ENCODE data around the gene HDAC4. TPM values are rescaled to one million over a fixed set of nuclear protein-coding genes. Genes with fewer than 3 reads are reported as not detected.
A peak's percentile ranks its signal among the peaks of the same experiment; 100 is the strongest.

Gene HDAC4
- total RNA-seq, 2 donors from 2014 or later, result 22.3 to 48.6 TPM

GRCh38 chr2:239099474-239099873, 301.3 kb downstream of the HDAC4 start:
- no peaks in the 10 kb centered on the region for H3K36me3 Mint-ChIP-seq
- no peak overlapping the region for H3K27ac Mint-ChIP-seq
- H3K27me3 Mint-ChIP-seq, result no peaks in the 10 kb centered on the region
- H3K9me3 Mint-ChIP-seq, result no peaks in the 10 kb centered on the region
- H3K4me3 Mint-ChIP-seq, result no peak overlapping the region
- DNase-seq (ENCODE audit: low spot score), result no peak
- H3K4me1 Mint-ChIP-seq (ENCODE audit: low read depth in 2 of 2), result peaks cover 10 to 19% of the 10 kb centered on the region in 2 donors
- no peak for ATAC-seq

GRCh38 chr2:239098288-239098970, 302.4 kb downstream of the HDAC4 start:
- no peaks in the 10 kb centered on the region for H3K27me3 Mint-ChIP-seq
- no peaks in the 10 kb centered on the region for H3K36me3 Mint-ChIP-seq
- peak overlapping the region; percentile 66 to 81 for H3K27ac Mint-ChIP-seq
- peaks cover 10 to 19% of the 10 kb centered on the region in 2 donors for H3K4me1 Mint-ChIP-seq (ENCODE audit: low read depth in 2 of 2)
- ATAC-seq (peak; percentile 87 to 88), DNase-seq (ENCODE audit: low spot score) (no peak)
- H3K9me3 Mint-ChIP-seq, result no peaks in the 10 kb centered on the region
- peak overlapping the region; percentile 71 for H3K4me3 Mint-ChIP-seq

- ATAC-seq (no peak), DNase-seq (ENCODE audit: low spot score) (no peak)
- no peaks in the 10 kb centered on the region for H3K9me3 Mint-ChIP-seq
- no peak overlapping the region for H3K27ac Mint-ChIP-seq
- H3K4me3 Mint-ChIP-seq, result no peak overlapping the region
- H3K36me3 Mint-ChIP-seq, result no peaks in the 10 kb centered on the region
- H3K27me3 Mint-ChIP-seq, result no peaks in the 10 kb centered on the region
- peaks cover 10 to 19% of the 10 kb centered on the region in 2 donors for H3K4me1 Mint-ChIP-seq (ENCODE audit: low read depth in 2 of 2)
These were observed 303.5 kb downstream of the HDAC4 start for GRCh38 chr2:239097428-239097696.

GRCh38 chr2:239096676-239097427, 304.0 kb downstream of the HDAC4 start:
- Mint-ChIP-seq H3K4me1 (ENCODE audit: low read depth in 2 of 2) (peaks cover 10 to 19% of the 10 kb centered on the region in 2 donors), H3K27ac (no peak overlapping the region), H3K9me3 (no peaks in the 10 kb centered on the region), H3K4me3 (no peak overlapping the region), H3K27me3 (no peaks in the 10 kb centered on the region), H3K36me3 (no peaks in the 10 kb centered on the region)
- no peak for DNase-seq (ENCODE audit: low spot score)
- no peak for ATAC-seq

- no peak for DNase-seq (ENCODE audit: low spot score)
- ATAC-seq, result no peak
- H3K27ac Mint-ChIP-seq, result no peak overlapping the region
- H3K4me3 Mint-ChIP-seq, result no peak overlapping the region
- peaks cover 10 to 19% of the 10 kb centered on the region in 2 donors for H3K4me1 Mint-ChIP-seq (ENCODE audit: low read depth in 2 of 2)
- H3K9me3 Mint-ChIP-seq, result no peaks in the 10 kb centered on the region
- H3K27me3 Mint-ChIP-seq, result no peaks in the 10 kb centered on the region
- no peaks in the 10 kb centered on the region for H3K36me3 Mint-ChIP-seq
These were observed 305.2 kb downstream of the HDAC4 start for GRCh38 chr2:239095460-239096081.

- Mint-ChIP-seq H3K9me3 (no peaks in the 10 kb centered on the region), H3K27ac (no peak overlapping the region), H3K4me3 (no peak overlapping the region), H3K36me3 (no peaks in the 10 kb centered on the region), H3K27me3 (no peaks in the 10 kb centered on the region), H3K4me1 (ENCODE audit: low read depth in 2 of 2) (peaks cover 10 to 17% of the 10 kb centered on the region in 2 donors)
- ATAC-seq, result no peak
- no peak for DNase-seq (ENCODE audit: low spot score)
These were observed 306.0 kb downstream of the HDAC4 start for GRCh38 chr2:239094867-239095266.

GRCh38 chr2:239093952-239094351, 306.9 kb downstream of the HDAC4 start:
- Mint-ChIP-seq H3K9me3 (no peaks in the 10 kb centered on the region), H3K4me3 (no peak overlapping the region), H3K36me3 (no peaks in the 10 kb centered on the region), H3K4me1 (ENCODE audit: low read depth in 2 of 2) (peaks cover 10 to 17% of the 10 kb centered on the region in 2 donors), H3K27me3 (no peaks in the 10 kb centered on the region), H3K27ac (no peak overlapping the region)
- DNase-seq (ENCODE audit: low spot score) (no peak), ATAC-seq (no peak)

GRCh38 chr2:239093542-239093941, 307.3 kb downstream of the HDAC4 start:
- ATAC-seq (no peak), DNase-seq (ENCODE audit: low spot score) (no peak)
- Mint-ChIP-seq H3K27ac (no peak overlapping the region), H3K36me3 (no peaks in the 10 kb centered on the region), H3K9me3 (no peaks in the 10 kb centered on the region), H3K4me3 (no peak overlapping the region), H3K4me1 (ENCODE audit: low read depth in 2 of 2) (peaks cover 6 to 12% of the 10 kb centered on the region in 2 donors), H3K27me3 (no peaks in the 10 kb centered on the region)

- H3K4me1 Mint-ChIP-seq (ENCODE audit: low read depth in 2 of 2), result peaks cover 0 to 6% of the 10 kb centered on the region in 2 donors
- H3K36me3 Mint-ChIP-seq, result no peaks in the 10 kb centered on the region
- H3K4me3 Mint-ChIP-seq, result no peak overlapping the region
- H3K9me3 Mint-ChIP-seq, result no peaks in the 10 kb centered on the region
- ATAC-seq (no peak), DNase-seq (ENCODE audit: low spot score) (no peak)
- H3K27me3 Mint-ChIP-seq, result no peaks in the 10 kb centered on the region
- no peak overlapping the region for H3K27ac Mint-ChIP-seq
These were observed 308.1 kb downstream of the HDAC4 start for GRCh38 chr2:239092571-239093294.

GRCh38 chr2:239089884-239090283, 310.9 kb downstream of the HDAC4 start:
- Mint-ChIP-seq H3K36me3 (no peaks in the 10 kb centered on the region), H3K27ac (no peak overlapping the region), H3K9me3 (no peaks in the 10 kb centered on the region), H3K4me3 (no peak overlapping the region), H3K4me1 (ENCODE audit: low read depth in 2 of 2) (no peaks in the 10 kb centered on the region), H3K27me3 (no peaks in the 10 kb centered on the region)
- DNase-seq (ENCODE audit: low spot score) (no peak), ATAC-seq (no peak)

GRCh38 chr2:239087046-239087710, 313.6 kb downstream of the HDAC4 start:
- no peaks in the 10 kb centered on the region for H3K36me3 Mint-ChIP-seq
- H3K27ac Mint-ChIP-seq, result no peak overlapping the region
- ATAC-seq, result no peak
- no peaks in the 10 kb centered on the region for H3K27me3 Mint-ChIP-seq
- no peaks in the 10 kb centered on the region for H3K9me3 Mint-ChIP-seq
- no peak for DNase-seq (ENCODE audit: low spot score)
- no peaks in the 10 kb centered on the region for H3K4me1 Mint-ChIP-seq (ENCODE audit: low read depth in 2 of 2)
- no peak overlapping the region for H3K4me3 Mint-ChIP-seq

GRCh38 chr2:239086325-239087020, 314.3 kb downstream of the HDAC4 start:
- H3K27ac Mint-ChIP-seq, result no peak overlapping the region
- H3K36me3 Mint-ChIP-seq, result no peaks in the 10 kb centered on the region
- ATAC-seq, result no peak
- DNase-seq (ENCODE audit: low spot score), result no peak
- no peaks in the 10 kb centered on the region for H3K27me3 Mint-ChIP-seq
- no peak overlapping the region for H3K4me3 Mint-ChIP-seq
- H3K4me1 Mint-ChIP-seq (ENCODE audit: low read depth in 2 of 2), result no peaks in the 10 kb centered on the region
- H3K9me3 Mint-ChIP-seq, result no peaks in the 10 kb centered on the region
